CD14-positive monocyte (primary cell): ENCODE results near the gene GATA5. TPM values are rescaled to one million over a fixed set of nuclear protein-coding genes. Genes with fewer than 3 reads are reported as not detected.

ENCODE experiments used
- DNase-seq, 3 donors: peaks; one replicate each; pipeline ENCODE4 v3.0.0-alpha.2; 2011 to 2022
- H2AFZ ChIP-seq: 2 replicates; pipeline ENCODE4 v1.6.0; 2012; ENCODE audit warnings: mild to moderate bottlenecking, low read depth, low read length, inconsistent platforms; ENCODE audit not compliant: insufficient read depth, poor library complexity, severe bottlenecking
- H3K27ac ChIP-seq, 2 donors: 1 replicate in 1 of 2; 2 replicates in 1 of 2; pipeline ENCODE4 v1.5.1; 2012 to 2013; ENCODE audit warnings: low read length in 2 of 2, control low read depth in 1 of 2, inconsistent platforms in 1 of 2, low read depth in 1 of 2, mild to moderate bottlenecking in 1 of 2
- H3K27me3 ChIP-seq, 2 donors: one replicate each; pipeline versions ENCODE4 v1.6.0 to v1.6.1; 2011 to 2013; ENCODE audit warnings: low read length in 2 of 2; ENCODE audit not compliant: control insufficient read depth in 2 of 2, insufficient read depth in 2 of 2
- H3K36me3 ChIP-seq, 2 donors: replicated peaks in 1 of 2; 1 replicate in 1 of 2; 2 replicates in 1 of 2; pipeline versions ENCODE4 v1.5.1 to v1.6.1; 2012 to 2013; ENCODE audit warnings: low read length in 2 of 2, control low read depth in 1 of 2, inconsistent platforms in 1 of 2, mild to moderate bottlenecking in 1 of 2; ENCODE audit not compliant: insufficient read depth in 2 of 2, control insufficient read depth in 1 of 2
- H3K4me1 ChIP-seq, 2 donors: 1 replicate in 1 of 2; 2 replicates in 1 of 2; pipeline versions ENCODE4 v1.5.1 to v1.6.1; 2012 to 2013; ENCODE audit warnings: low read length in 2 of 2, control low read depth in 1 of 2, inconsistent platforms in 1 of 2, mild to moderate bottlenecking in 1 of 2, moderate library complexity in 1 of 2; ENCODE audit not compliant: insufficient read depth in 2 of 2, control insufficient read depth in 1 of 2
- H3K4me2 ChIP-seq: replicated peaks from 2 replicates; pipeline ENCODE3; 2012; ENCODE audit warnings: low read length, moderate library complexity, mild to moderate bottlenecking; ENCODE audit not compliant: poor library complexity, severe bottlenecking; ENCODE audit errors: extremely low read depth
- H3K4me3 ChIP-seq, 3 experiments: fragments of 200-600 bp in 1 of 3; sonication (generic) in 1 of 3; replicated peaks in 1 of 3; 1 replicate in 2 of 3; 2 replicates in 1 of 3; pipeline ENCODE4 v1.5.1; 2011 to 2013; ENCODE audit warnings: low read length in 3 of 3, mild to moderate bottlenecking in 3 of 3, control low read depth in 2 of 3, low read depth in 2 of 3, inconsistent platforms in 1 of 3, moderate library complexity in 1 of 3
- H3K79me2 ChIP-seq: 2 replicates; pipeline ENCODE4 v1.6.0; 2012; ENCODE audit warnings: mild to moderate bottlenecking, control low read depth, inconsistent platforms, low read length, moderate library complexity; ENCODE audit not compliant: insufficient read depth
- H3K9ac ChIP-seq: 2 replicates; pipeline ENCODE4 v1.6.0; 2017; ENCODE audit warnings: low read length, mild to moderate bottlenecking; ENCODE audit not compliant: insufficient read depth, poor library complexity, severe bottlenecking
- H3K9me3 ChIP-seq, 2 donors: replicated peaks in 1 of 2; 1 replicate in 1 of 2; 2 replicates in 1 of 2; pipeline versions ENCODE4 v1.5.1 to v1.6.1; 2012 to 2013; ENCODE audit warnings: low read length in 2 of 2, control low read depth in 1 of 2; ENCODE audit not compliant: control insufficient read depth in 1 of 2, insufficient read depth in 1 of 2
- H4K20me1 ChIP-seq: 2 replicates; pipeline ENCODE4 v1.6.0; 2012; ENCODE audit warnings: mild to moderate bottlenecking, low read length, control low read depth, moderate library complexity; ENCODE audit not compliant: insufficient read depth
- H3K27ac Mint-ChIP-seq, 7 donors: one replicate each; pipeline ENCODE4 v1.8.0; 2020; ENCODE audit warnings: mild to moderate bottlenecking in 7 of 7, mixed read lengths in 7 of 7, moderate library complexity in 6 of 7, inconsistent platforms in 2 of 7
- H3K27me3 Mint-ChIP-seq, 3 donors: one replicate each; pipeline ENCODE4 v1.8.0; 2021 to 2022; ENCODE audit warnings: low read depth in 3 of 3, mild to moderate bottlenecking in 3 of 3, mixed read lengths in 3 of 3, moderate library complexity in 3 of 3, inconsistent platforms in 1 of 3
- H3K36me3 Mint-ChIP-seq, 2 donors: one replicate each; pipeline ENCODE4 v1.8.0; 2020; ENCODE audit warnings: mixed read lengths in 2 of 2, inconsistent platforms in 1 of 2, mild to moderate bottlenecking in 1 of 2
- H3K4me1 Mint-ChIP-seq: one replicate; pipeline ENCODE4 v1.8.0; 2020; ENCODE audit warnings: mild to moderate bottlenecking, mixed read lengths
- H3K4me3 Mint-ChIP-seq, 2 donors: one replicate each; pipeline ENCODE4 v1.8.0; 2020; ENCODE audit warnings: mild to moderate bottlenecking in 2 of 2, mixed read lengths in 2 of 2, moderate library complexity in 1 of 2
- H3K9me3 Mint-ChIP-seq, 7 donors: one replicate each; pipeline ENCODE4 v1.8.0; 2020 to 2022; ENCODE audit warnings: mixed read lengths in 7 of 7, mild to moderate bottlenecking in 6 of 7, moderate library complexity in 6 of 7, inconsistent platforms in 2 of 7
- CTCF ChIP-seq: fragments of 200-600 bp; IDR thresholded peaks from one replicate; pipeline ENCODE4 v1.8.0; 2022; ENCODE audit warnings: antibody characterized with exemption, mild to moderate bottlenecking
- WGBS: methylation state at CpG from one replicate; pipeline ENCODE4 v1.1.5; 2013; ENCODE audit warnings: missing lambda C conversion rate; ENCODE audit not compliant: insufficient coverage; 5-methylcytosine and 5-hydroxymethylcytosine counted together
- intact Hi-C, 2 donors: fragments of 100-400 bp; cut with micrococcal nuclease; formaldehyde crosslinking; loops; one replicate each; pipeline versions ENCODE4 v1.15.0 to v1.15.1; 2023
- polyA plus RNA-seq, 3 donors: library from polyadenylated mRNA; depleted of rRNA in 1 of 3; unstranded in 2 of 3; stranded (reverse) in 1 of 3; fragments of 300-500 nt in 2 of 3; fragments of >200 nt in 1 of 3; fragmentation: Illumina TruSeq in 2 of 3; gene quantifications; 1 replicate in 2 of 3; 2 replicates in 1 of 3; pipeline ENCODE4 v1.2.3, GENCODE V29; 2012 to 2021

Gene GATA5
- polyA plus RNA-seq, 3 donors, result not detected

GRCh38 chr20:62477669-62478455, 2.1 kb upstream of the GATA5 start:
- Mint-ChIP-seq H3K36me3 (peaks cover 0 to 1% of the 10 kb centered on the region in 2 donors), H3K4me3 (peak overlapping the region in 1 of 2 donors; percentile 69), H3K4me1 (peaks cover 6% of the 10 kb centered on the region), H3K27me3 (peaks cover 63 to 97% (median 80%) of the 10 kb centered on the region in 3 donors), H3K9me3 (peaks cover 0 to 10% (median 5%) of the 10 kb centered on the region in 7 donors), H3K27ac (no peak overlapping the region)
- no peak overlapping the region for H3K4me2 ChIP-seq
- H3K4me1 ChIP-seq, result no peaks in the 10 kb centered on the region
- H2AFZ ChIP-seq, result no peak overlapping the region
- intact Hi-C loops, result no loop called here
- no peak for TF ChIP-seq CTCF
- H3K79me2 ChIP-seq, result no peaks in the 10 kb centered on the region
- H3K4me3 ChIP-seq, result no peak overlapping the region
- no peaks in the 10 kb centered on the region for H4K20me1 ChIP-seq
- no peak overlapping the region for H3K9ac ChIP-seq
- DNase-seq, result no peak
- H3K36me3 ChIP-seq, result no peaks in the 10 kb centered on the region
- peaks cover 28 to 83% of the 10 kb centered on the region in 2 donors for H3K27me3 ChIP-seq
- 24% methylated on average over 28 of the region's 37 CpGs for WGBS
- no peak overlapping the region for H3K27ac ChIP-seq
- H3K9me3 ChIP-seq, result peaks cover 0 to 5% of the 10 kb centered on the region in 2 donors

GRCh38 chr20:62476056-62476838, 452 bp upstream of the GATA5 start:
- TF ChIP-seq CTCF, result no peak
- H3K36me3 Mint-ChIP-seq, result peaks cover 0 to 1% of the 10 kb centered on the region in 2 donors
- WGBS, result 2% methylated on average over 71 of the region's 82 CpGs
- Histone ChIP-seq H2AFZ (no peak overlapping the region), H3K36me3 (no peaks in the 10 kb centered on the region), H3K4me2 (no peak overlapping the region), H3K4me1 (no peaks in the 10 kb centered on the region), H3K27ac (no peak overlapping the region), H3K4me3 (no peak overlapping the region), H3K9ac (no peak overlapping the region), H3K27me3 (peaks cover 23 to 81% of the 10 kb centered on the region in 2 donors), H3K79me2 (no peaks in the 10 kb centered on the region), H3K9me3 (peaks cover 0 to 5% of the 10 kb centered on the region in 2 donors), H4K20me1 (no peaks in the 10 kb centered on the region)
- intact Hi-C loops, result no loop called here
- H3K27ac Mint-ChIP-seq, result no peak overlapping the region
- peak overlapping the region in 1 of 2 donors; percentile 87 for H3K4me3 Mint-ChIP-seq
- H3K27me3 Mint-ChIP-seq, result peaks cover 60 to 92% (median 72%) of the 10 kb centered on the region in 3 donors
- peaks cover 0 to 10% (median 5%) of the 10 kb centered on the region in 7 donors for H3K9me3 Mint-ChIP-seq
- DNase-seq, result no peak
- no peaks in the 10 kb centered on the region for H3K4me1 Mint-ChIP-seq
